Rectal smooth muscle tissue (tissue), 1 donor: ENCODE measurements around the gene MYD88.

Experiments
- H3K27ac ChIP-seq: one replicate; pipeline ENCODE4 v1.7.0; 2013; ENCODE audit warnings: low read depth, low read length, inconsistent platforms
- H3K27me3 ChIP-seq: one replicate; pipeline ENCODE4 v1.7.0; 2013; ENCODE audit warnings: low read length; ENCODE audit not compliant: control insufficient read depth, insufficient read depth
- H3K36me3 ChIP-seq: one replicate; pipeline ENCODE4 v1.7.0; 2013; ENCODE audit warnings: low read length; ENCODE audit not compliant: control insufficient read depth, insufficient read depth
- H3K4me1 ChIP-seq: one replicate; pipeline ENCODE4 v1.7.0; 2013; ENCODE audit warnings: low read length; ENCODE audit not compliant: control insufficient read depth, insufficient read depth
- H3K4me3 ChIP-seq: one replicate; pipeline ENCODE4 v1.7.0; 2013; ENCODE audit warnings: low read length
- H3K9ac ChIP-seq: one replicate; pipeline ENCODE4 v1.7.0; 2013; ENCODE audit warnings: low read length

MYD88 gene

DNA sequence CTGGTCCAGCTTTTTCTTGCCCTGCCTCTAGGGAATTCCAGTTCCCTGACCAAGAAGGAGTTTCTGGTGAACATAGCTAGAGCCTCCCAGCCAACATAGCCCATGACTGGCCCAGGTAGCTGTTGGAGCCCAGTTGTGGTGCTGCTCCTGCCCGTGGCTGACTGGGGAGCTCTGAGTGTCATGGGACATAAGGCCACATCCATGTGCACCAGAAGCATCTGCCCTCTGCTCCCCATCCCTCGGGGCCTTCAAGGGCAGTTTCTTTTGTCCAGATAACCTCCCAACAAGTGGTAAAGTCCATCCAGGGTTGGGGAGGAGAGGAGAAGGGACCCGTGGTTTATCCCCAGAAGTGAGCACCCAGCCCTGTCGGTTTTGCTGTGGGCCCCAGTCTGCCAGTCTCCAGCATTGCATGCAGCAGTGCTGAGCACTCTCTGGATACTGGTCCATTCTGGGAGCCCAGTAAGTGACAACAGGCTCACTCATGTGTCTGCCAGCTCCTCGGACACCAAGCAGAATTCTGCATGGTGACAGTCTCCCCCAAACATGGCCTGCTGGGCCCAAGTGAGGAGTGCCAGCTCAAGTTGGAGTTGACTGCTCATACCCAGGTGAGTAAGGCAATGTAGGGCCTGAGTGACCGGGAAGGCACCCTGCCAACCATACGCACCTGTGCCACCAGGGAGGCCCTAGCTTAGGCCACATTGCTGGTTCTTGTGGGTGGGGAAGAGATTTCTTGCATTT is 30.4 kb upstream of the MYD88 start:
- no peak overlapping the region for H3K9ac ChIP-seq
- H3K4me3 ChIP-seq: no peak overlapping the region
- no peaks in the 10 kb centered on the region for H3K27me3 ChIP-seq
- no peaks in the 10 kb centered on the region for H3K36me3 ChIP-seq
- no peaks in the 10 kb centered on the region for H3K4me1 ChIP-seq
- no peak overlapping the region for H3K27ac ChIP-seq

DNA sequence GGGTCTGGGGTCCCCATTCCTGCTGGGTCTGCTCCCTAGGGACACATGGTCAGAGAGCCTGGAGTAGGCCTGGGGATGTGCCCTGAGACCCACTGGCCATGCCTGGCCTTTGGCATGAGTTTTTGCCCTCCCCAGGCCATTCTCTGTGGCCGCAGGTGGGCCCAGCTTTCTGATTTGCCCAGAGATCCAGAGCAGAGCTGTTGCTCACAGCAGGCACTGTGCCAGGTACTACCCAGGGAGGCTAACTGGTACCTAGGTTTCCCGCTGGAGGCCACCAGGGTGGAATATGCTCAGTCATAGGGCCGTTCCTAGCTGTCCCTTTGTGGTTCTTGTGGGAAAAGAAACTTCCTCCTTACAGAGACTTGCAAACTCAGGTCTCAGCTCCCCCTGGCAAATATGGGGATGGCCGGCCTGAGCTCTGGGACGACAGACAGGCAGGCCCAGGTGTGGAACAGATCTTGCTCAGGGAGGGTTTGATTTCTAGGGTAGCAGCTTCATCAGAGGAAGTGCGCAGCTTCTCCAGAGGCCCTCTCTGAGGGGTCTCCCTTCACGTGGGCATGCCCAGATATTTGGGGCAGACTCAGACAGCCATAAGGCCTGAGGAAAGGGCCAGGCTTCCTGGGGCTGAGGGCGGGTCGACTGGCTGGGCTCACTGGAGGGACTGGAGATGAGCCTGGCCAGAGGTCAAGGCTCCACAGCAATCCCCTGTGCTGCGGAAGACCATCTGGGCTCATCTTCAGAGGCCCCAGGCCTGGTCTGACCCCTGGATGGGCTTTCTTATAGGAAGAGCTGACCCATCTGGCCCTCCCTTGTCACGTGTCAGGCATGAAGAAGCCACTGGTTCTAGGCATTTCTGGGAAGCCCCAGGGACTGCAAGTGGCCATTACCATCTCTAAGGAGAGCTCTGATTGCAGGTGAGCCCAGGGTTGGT is 29.5 kb upstream of the MYD88 start:
- Histone ChIP-seq H3K36me3 (no peaks in the 10 kb centered on the region), H3K4me1 (no peaks in the 10 kb centered on the region), H3K9ac (no peak overlapping the region), H3K27ac (no peak overlapping the region), H3K4me3 (no peak overlapping the region), H3K27me3 (no peaks in the 10 kb centered on the region)

DNA sequence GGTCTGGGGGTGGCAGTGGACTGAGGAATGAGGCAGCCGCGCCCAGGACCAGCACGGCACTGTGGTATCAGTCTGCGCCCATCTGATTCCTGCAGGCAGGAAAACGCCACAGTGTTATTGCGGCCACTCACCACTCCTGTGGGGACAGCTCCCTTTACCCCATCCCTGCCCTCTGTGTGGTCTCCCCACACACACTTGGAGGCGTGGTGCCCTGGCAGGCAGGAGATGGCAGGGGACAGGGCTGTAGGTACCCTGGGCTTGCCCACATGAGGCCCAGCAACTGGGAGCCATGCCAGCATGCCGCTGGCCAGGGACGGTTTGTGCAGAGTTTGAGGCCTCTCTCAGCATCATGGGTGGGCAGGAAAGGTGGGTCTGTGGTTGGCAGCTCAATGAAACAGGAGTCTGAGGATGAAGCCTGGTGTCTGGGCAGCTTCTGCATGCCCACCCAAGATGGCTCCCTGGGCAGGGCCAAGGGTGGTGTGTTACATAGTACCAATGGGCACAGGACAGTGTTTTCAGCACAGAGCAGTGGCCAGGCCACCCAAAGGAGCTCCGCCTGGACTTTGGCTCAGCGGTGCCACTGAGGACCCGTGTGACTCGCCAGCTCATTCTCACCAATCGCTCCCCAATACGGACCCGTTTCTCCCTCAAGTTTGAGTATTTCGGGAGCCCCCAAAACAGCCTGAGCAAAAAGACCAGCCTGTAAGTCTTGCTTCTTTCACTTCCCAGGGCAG is 28.7 kb upstream of the MYD88 start:
- Histone ChIP-seq H3K4me1 (no peaks in the 10 kb centered on the region), H3K27ac (no peak overlapping the region), H3K9ac (no peak overlapping the region), H3K36me3 (no peaks in the 10 kb centered on the region), H3K4me3 (no peak overlapping the region), H3K27me3 (no peaks in the 10 kb centered on the region)

DNA sequence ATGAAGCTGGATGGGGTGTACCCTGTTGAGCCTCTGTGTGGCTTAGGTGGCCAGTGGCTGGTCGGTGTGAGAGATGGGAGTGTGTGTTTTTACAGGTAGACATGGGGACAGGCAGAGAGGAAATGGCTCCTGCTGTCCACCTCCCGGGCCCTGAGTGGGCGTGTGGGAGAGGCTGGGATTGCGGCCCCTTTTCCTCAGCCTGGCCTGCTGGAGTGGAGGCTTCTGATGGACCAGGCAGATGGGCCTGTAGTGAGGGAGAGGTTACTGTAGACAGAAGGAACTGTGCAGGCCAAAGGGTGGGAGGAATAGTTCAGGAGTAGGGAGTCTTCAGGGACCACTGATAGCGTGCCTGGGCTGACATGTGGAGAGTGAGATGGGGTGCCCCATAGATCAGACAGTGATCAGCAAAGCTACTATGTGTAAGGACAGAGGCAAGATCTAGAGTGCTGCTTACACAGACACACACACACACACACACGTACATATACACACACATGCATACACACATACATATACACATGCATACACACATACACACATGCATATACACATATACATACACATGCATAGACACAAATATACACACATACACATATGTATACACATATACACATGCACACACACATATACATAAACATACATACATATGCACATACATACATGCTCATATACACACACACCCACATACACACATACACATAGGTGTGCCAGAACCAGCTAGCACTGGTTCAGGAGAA is 28.0 kb upstream of the MYD88 start:
- H3K36me3 ChIP-seq: no peaks in the 10 kb centered on the region
- no peaks in the 10 kb centered on the region for H3K27me3 ChIP-seq
- no peak overlapping the region for H3K4me3 ChIP-seq
- H3K9ac ChIP-seq: no peak overlapping the region
- H3K27ac ChIP-seq: no peak overlapping the region
- no peaks in the 10 kb centered on the region for H3K4me1 ChIP-seq

DNA sequence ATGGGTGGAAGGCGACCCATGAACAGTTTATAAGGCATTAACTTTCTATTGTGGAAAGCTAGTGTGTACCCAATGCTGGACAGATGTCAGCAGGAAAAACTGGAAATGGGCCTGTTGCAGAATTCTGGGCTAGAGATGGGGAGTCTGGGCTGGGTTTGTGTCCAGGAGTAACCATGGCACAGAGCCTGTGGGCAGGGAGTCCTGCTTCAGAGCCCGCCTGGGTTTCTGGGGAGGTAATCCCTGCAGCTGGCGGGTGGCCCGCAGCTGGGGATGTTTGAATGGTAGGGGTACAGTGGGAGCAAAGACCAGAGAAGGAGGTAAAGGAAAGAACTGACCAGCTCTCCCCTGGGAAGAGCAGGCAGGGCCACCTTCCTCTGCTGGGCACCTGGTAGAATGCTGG is 27.3 kb upstream of the MYD88 start:
- Histone ChIP-seq H3K27ac (no peak overlapping the region), H3K9ac (no peak overlapping the region), H3K36me3 (no peaks in the 10 kb centered on the region), H3K4me3 (no peak overlapping the region), H3K27me3 (no peaks in the 10 kb centered on the region), H3K4me1 (no peaks in the 10 kb centered on the region)

DNA sequence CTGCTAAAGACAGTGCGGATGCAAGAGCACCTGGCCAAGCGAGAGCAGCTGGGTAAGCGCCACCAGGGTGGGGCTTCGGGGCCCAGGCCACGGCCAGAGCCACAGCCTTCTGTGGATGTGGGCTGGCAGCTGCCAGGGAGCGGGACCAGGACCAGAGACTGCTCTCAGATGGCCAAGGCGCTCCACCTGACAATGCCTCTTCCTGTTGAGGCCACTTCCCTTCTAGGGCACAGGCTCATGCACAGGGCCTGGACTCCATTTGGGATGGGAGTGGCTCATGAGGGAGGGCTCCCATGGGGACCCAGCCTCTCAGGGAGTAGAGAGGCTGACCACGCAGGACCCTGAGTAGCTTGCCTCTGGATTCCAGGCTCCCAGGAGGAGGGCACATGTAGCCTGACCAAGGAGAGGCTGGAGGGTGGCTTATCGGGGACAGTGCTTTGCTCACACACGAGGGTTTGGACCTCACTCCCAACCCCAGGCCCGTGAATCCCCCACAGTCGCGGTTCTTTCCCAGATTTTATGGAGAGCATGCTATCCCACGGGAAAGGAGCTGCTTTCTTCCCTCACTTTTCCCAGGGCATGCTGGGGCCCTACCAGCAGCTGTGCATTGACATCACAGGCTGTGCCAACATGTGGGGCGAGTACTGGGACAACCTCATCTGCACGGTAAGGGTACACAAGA is 26.6 kb upstream of the MYD88 start:
- H3K36me3 ChIP-seq: no peaks in the 10 kb centered on the region
- no peaks in the 10 kb centered on the region for H3K27me3 ChIP-seq
- no peak overlapping the region for H3K27ac ChIP-seq
- H3K9ac ChIP-seq: no peak overlapping the region
- no peaks in the 10 kb centered on the region for H3K4me1 ChIP-seq
- no peak overlapping the region for H3K4me3 ChIP-seq

DNA sequence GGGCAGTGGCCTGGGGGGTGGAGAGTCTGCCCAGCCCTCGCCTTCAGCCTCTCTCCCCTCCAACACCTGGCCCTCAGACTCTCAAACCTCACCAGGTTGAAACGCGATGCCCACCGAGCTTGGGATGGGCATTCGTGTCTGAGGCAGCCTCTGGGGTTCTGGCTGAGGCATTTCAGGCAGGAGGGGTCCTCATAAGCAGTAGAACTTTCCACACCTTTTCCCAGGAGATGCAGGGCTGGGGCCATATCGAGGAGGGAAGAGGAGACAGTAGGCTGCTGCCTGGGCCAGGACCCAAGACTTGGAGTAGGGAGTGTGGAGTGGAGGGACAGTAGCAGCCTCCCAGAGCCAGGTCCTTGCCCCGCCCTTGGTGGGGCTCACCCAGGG is 26.1 kb upstream of the MYD88 start:
- Histone ChIP-seq H3K36me3 (no peaks in the 10 kb centered on the region), H3K9ac (no peak overlapping the region), H3K4me1 (no peaks in the 10 kb centered on the region), H3K27ac (no peak overlapping the region), H3K4me3 (no peak overlapping the region), H3K27me3 (no peaks in the 10 kb centered on the region)

DNA sequence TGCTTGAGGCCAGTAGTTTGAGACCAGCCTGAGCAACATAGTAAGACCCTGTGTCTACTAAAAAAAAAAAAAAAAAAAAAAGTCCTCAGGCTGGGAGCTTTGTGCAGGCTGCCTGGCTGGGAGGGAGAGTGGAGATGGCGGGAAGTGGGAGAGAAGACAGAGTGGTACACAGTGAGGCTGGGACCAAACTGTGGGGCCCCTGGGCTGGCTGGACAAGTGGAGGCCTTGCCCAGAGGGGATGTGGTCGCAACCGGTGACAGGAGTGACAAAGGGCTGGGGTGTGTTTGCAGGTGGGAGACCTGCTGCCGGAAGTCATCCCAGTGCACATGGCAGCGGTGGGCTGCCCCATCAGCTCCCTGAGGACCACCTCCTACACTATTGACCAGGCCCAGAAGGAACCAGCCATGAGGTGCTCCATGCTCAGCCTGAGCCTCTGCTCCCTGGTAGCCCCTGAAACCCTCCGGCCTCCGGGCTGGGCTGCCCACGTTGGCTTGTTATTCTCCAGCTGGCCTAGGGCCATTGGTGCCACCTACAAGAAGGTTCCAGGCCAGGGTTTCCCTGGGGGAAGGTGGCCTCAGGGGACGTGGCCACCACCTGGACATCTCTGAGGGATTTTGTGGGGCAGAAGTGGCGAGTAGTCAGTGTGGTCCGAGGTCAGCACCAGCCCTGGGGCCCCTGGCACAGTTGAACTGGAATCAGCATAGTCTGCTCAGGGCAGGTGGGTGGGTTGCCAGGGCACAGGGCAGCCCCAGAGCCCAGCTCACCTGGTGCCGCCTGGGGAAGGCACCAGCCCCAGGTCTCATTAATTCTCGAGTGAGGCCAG is 24.2 kb upstream of the MYD88 start:
- Histone ChIP-seq H3K27ac (no peak overlapping the region), H3K4me3 (no peak overlapping the region), H3K9ac (no peak overlapping the region), H3K4me1 (no peaks in the 10 kb centered on the region), H3K36me3 (no peaks in the 10 kb centered on the region), H3K27me3 (no peaks in the 10 kb centered on the region)

DNA sequence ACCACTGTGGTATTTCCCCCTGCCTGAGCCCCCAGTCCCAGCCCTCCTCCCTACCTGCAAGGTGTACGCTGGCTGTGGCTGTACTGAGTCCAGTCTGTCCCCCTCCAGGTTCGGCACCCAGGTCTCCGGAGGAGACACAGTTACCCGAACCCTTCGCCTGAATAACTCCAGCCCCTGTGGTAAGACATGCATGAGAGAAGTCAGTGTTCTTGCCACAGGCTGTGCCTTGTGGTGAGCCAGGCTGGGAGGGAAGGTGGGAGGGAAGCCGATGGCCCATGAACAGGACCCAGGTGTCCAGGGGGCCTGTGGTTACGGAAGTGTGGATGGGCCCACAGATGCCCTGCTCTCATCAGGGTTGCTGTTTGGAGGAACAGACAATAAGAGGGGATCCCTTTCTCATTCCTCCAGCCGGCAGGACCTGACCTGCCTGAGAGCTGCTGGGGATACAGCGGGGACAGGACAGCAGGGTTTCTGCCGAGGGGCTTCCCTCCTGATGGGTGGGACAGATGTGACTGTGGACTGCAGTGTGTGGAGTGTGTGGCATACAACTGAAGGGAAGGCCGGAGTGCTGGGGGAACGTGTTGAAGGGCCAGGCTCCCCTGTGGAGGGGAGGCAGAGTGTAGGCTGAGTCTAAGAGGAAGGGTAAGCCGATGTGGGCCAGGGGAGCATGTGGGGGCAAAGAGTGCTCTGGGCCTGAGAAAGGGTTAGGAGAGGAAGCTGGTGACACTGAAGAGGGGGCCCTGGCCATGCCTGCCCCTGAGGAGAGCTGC is 23.4 kb upstream of the MYD88 start:
- Histone ChIP-seq H3K4me1 (no peaks in the 10 kb centered on the region), H3K27ac (no peak overlapping the region), H3K4me3 (no peak overlapping the region), H3K9ac (no peak overlapping the region), H3K36me3 (peaks cover 2% of the 10 kb centered on the region), H3K27me3 (no peaks in the 10 kb centered on the region)

DNA sequence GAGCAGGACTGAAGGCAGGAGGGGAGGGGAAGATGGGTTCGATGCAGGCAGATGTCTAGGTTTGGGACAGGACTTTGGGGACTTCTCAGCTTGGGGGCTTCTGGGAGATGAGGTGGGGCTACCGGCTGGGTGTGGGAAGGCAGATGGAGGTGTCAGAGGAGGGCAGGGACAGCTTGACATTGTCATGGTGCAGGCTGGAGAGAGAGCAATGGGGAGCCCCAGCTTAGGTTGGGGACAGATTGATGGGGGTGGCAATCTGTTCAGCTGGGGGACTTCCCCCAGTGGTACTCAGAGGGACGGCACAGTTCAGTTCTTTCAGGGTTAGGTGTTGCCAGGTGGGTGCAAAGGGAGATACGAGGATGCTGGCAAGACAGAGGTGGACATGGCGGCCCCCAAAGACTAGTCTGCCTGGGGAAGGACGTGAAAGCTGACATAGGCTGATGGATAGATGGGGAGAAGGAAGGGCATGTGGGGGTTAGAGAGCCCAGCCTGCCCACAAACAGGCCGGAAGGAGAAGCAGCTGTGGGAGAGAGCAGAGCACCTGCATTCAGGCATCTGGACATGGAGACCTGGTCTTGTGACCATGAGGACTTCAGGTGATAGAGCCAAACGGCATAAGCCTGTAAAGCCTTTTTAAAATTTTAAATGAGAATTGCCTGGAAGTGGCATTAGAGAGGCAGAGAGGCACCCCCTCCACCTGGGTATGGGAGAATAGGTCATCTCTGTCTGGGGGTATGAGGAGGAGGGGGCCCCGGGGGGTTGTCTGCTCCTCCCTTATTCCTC is 22.6 kb upstream of the MYD88 start:
- H3K27me3 ChIP-seq: no peaks in the 10 kb centered on the region
- peaks cover 7% of the 10 kb centered on the region for H3K36me3 ChIP-seq
- no peak overlapping the region for H3K9ac ChIP-seq
- no peak overlapping the region for H3K4me3 ChIP-seq
- H3K27ac ChIP-seq: no peak overlapping the region
- no peaks in the 10 kb centered on the region for H3K4me1 ChIP-seq
